OCI-LY1 (cell line): ENCODE data around the gene RAD51B.

Experiments
- H2AFZ ChIP-seq: fragments of 200-600 bp; sonication (generic), shearing (Covaris generic); 2 replicates; pipeline ENCODE4 v1.6.0; 2014; ENCODE audit warnings: antibody characterized with exemption, mild to moderate bottlenecking, low read length
- H3F3A ChIP-seq: fragments of 200-600 bp; sonication (generic), shearing (Covaris generic); 2 replicates; pipeline ENCODE4 v1.6.0; 2014; ENCODE audit warnings: mild to moderate bottlenecking, antibody characterized with exemption, low read length, moderate library complexity; ENCODE audit not compliant: insufficient read depth
- H3K27ac ChIP-seq: fragments of 200-600 bp; sonication (generic); 2 replicates; pipeline ENCODE4 v1.5.1; 2014; ENCODE audit warnings: low read length, mixed run types, mild to moderate bottlenecking, low read depth; ENCODE audit not compliant: poor library complexity, severe bottlenecking
- H3K27me3 ChIP-seq: fragments of 200-600 bp; sonication (generic); 2 replicates; pipeline ENCODE4 v1.6.0; 2014; ENCODE audit warnings: antibody characterized with exemption, mild to moderate bottlenecking, low read length, moderate library complexity; ENCODE audit not compliant: insufficient read depth
- H3K36me3 ChIP-seq: fragments of 200-600 bp; sonication (generic); 2 replicates; pipeline ENCODE4 v1.6.1; 2014; ENCODE audit warnings: mild to moderate bottlenecking, antibody characterized with exemption, low read length, moderate library complexity, mixed read lengths; ENCODE audit not compliant: insufficient read depth
- H3K4me1 ChIP-seq: fragments of 200-600 bp; sonication (generic); 2 replicates; pipeline ENCODE4 v1.5.1; 2014; ENCODE audit warnings: mild to moderate bottlenecking, low read length, moderate library complexity; ENCODE audit not compliant: insufficient read depth, severe bottlenecking
- H3K4me2 ChIP-seq: fragments of 200-600 bp; sonication (generic), shearing (Covaris generic); 2 replicates; pipeline ENCODE4 v1.6.1; 2014; ENCODE audit warnings: low read length
- H3K4me3 ChIP-seq: fragments of 200-600 bp; sonication (generic); 2 replicates; pipeline ENCODE4 v1.5.1; 2014; ENCODE audit warnings: low read length, low read depth, mild to moderate bottlenecking, mixed read lengths; ENCODE audit not compliant: poor library complexity, severe bottlenecking
- H3K79me2 ChIP-seq: fragments of 200-600 bp; shearing (Covaris generic); 2 replicates; pipeline ENCODE4 v1.6.1; 2016; ENCODE audit warnings: mixed run types, low read length, mixed read lengths; ENCODE audit not compliant: insufficient read depth
- H3K9ac ChIP-seq: fragments of 200-600 bp; sonication (generic), shearing (Covaris generic); 2 replicates; pipeline ENCODE4 v1.6.1; 2014; ENCODE audit warnings: mild to moderate bottlenecking, low read length, mixed read lengths
- H3K9me2 ChIP-seq: fragments of 200-600 bp; sonication (generic), shearing (Covaris generic); 2 replicates; pipeline ENCODE4 v1.6.1; 2014; ENCODE audit warnings: low read depth, mild to moderate bottlenecking, low read length, mixed read lengths
- H3K9me3 ChIP-seq: fragments of 200-600 bp; shearing (Covaris generic); 2 replicates; pipeline ENCODE4 v1.6.1; 2014; ENCODE audit warnings: low read length, mixed read lengths
- H4K20me1 ChIP-seq: fragments of 200-600 bp; sonication (generic), shearing (Covaris generic); 2 replicates; pipeline ENCODE4 v1.6.0; 2016; ENCODE audit warnings: mild to moderate bottlenecking, low read length; ENCODE audit not compliant: insufficient read depth
- CTCF ChIP-seq: fragments of 200-600 bp; sonication (generic), shearing (Covaris generic); IDR thresholded peaks from 2 replicates; pipeline ENCODE4 v1.5.1; 2017; ENCODE audit warnings: mild to moderate bottlenecking, antibody characterized with exemption, low read length, moderate library complexity, mixed read lengths
- EZH2 ChIP-seq: fragments of 200-600 bp; sonication (generic), shearing (Covaris generic); IDR thresholded peaks from 2 replicates; pipeline ENCODE4 v1.8.0; 2017; ENCODE audit warnings: borderline replicate concordance, mixed run types, mild to moderate bottlenecking, antibody characterized with exemption, low read length, moderate library complexity, mixed read lengths

RAD51B gene

GRCh38 chr14:68263563-68264259, 444.1 kb downstream of the RAD51B start:
- peaks cover 14% of the 10 kb centered on the region for H3F3A ChIP-seq
- H2AFZ ChIP-seq = no peak overlapping the region
- peaks cover 76% of the 10 kb centered on the region for H3K4me1 ChIP-seq
- H3K9ac ChIP-seq = no peak overlapping the region
- H3K27ac ChIP-seq = no peak overlapping the region
- no peaks in the 10 kb centered on the region for H3K79me2 ChIP-seq
- no peak overlapping the region for H3K4me3 ChIP-seq
- no peak overlapping the region for H3K4me2 ChIP-seq
- TF ChIP-seq EZH2 = no peak
- TF ChIP-seq CTCF = no peak
- no peaks in the 10 kb centered on the region for H3K36me3 ChIP-seq
- no peaks in the 10 kb centered on the region for H3K27me3 ChIP-seq
- no peaks in the 10 kb centered on the region for H3K9me2 ChIP-seq
- no peaks in the 10 kb centered on the region for H3K9me3 ChIP-seq
- no peaks in the 10 kb centered on the region for H4K20me1 ChIP-seq

- no peaks in the 10 kb centered on the region for H3K9me2 ChIP-seq
- peaks cover 14% of the 10 kb centered on the region for H3F3A ChIP-seq
- no peak overlapping the region for H3K4me3 ChIP-seq
- H4K20me1 ChIP-seq = no peaks in the 10 kb centered on the region
- no peak overlapping the region for H3K4me2 ChIP-seq
- TF ChIP-seq EZH2 (no peak), CTCF (no peak)
- H3K4me1 ChIP-seq = peaks cover 77% of the 10 kb centered on the region
- no peak overlapping the region for H2AFZ ChIP-seq
- H3K79me2 ChIP-seq = no peaks in the 10 kb centered on the region
- H3K9me3 ChIP-seq = no peaks in the 10 kb centered on the region
- no peak overlapping the region for H3K27ac ChIP-seq
- no peaks in the 10 kb centered on the region for H3K36me3 ChIP-seq
- H3K9ac ChIP-seq = no peak overlapping the region
- H3K27me3 ChIP-seq = no peaks in the 10 kb centered on the region
Measured at GRCh38 chr14:68264260-68264569, 444.6 kb downstream of the RAD51B start.

GRCh38 chr14:68266998-68267397, 447.4 kb downstream of the RAD51B start:
- Histone ChIP-seq H3K4me3 (no peak overlapping the region), H3K9ac (peak overlapping the region; percentile 57), H3K9me3 (no peaks in the 10 kb centered on the region), H3F3A (peaks cover 14% of the 10 kb centered on the region), H3K79me2 (no peaks in the 10 kb centered on the region), H3K4me1 (peaks cover 84% of the 10 kb centered on the region), H3K4me2 (peak overlapping the region; percentile 46), H4K20me1 (no peaks in the 10 kb centered on the region), H3K27me3 (no peaks in the 10 kb centered on the region), H2AFZ (no peak overlapping the region), H3K27ac (peak overlapping the region; percentile 97), H3K36me3 (no peaks in the 10 kb centered on the region), H3K9me2 (no peaks in the 10 kb centered on the region)
- no peak for TF ChIP-seq EZH2
- no peak for TF ChIP-seq CTCF
